Colonic mucosa (tissue), 4 donors: ENCODE results near the gene KLHL17. TPM values are rescaled to one million over a fixed set of nuclear protein-coding genes. Genes with fewer than 3 reads are reported as not detected.
A peak's percentile ranks its signal among the peaks of the same experiment; 100 is the strongest.

Source experiments
- DNase-seq: peaks from one replicate; pipeline ENCODE4 v3.0.0-alpha.2; 2020
- H3K27ac ChIP-seq: fragments of 200-600 bp; one replicate; pipeline ENCODE4 v1.8.0; 2021
- H3K27me3 ChIP-seq: fragments of 200-600 bp; one replicate; pipeline ENCODE4 v1.8.0; 2021
- H3K36me3 ChIP-seq: fragments of 200-600 bp; one replicate; pipeline ENCODE4 v1.8.0; 2021
- H3K4me1 ChIP-seq: fragments of 200-600 bp; one replicate; pipeline ENCODE4 v1.8.0; 2021; ENCODE audit warnings: mild to moderate bottlenecking
- H3K4me3 ChIP-seq: fragments of 200-600 bp; one replicate; pipeline ENCODE4 v1.8.0; 2021
- H3K9ac ChIP-seq, 2 donors: one replicate each; pipeline ENCODE4 v1.7.0; 2013; ENCODE audit warnings: control low read depth in 2 of 2, low read depth in 2 of 2, low read length in 2 of 2
- H3K9me3 ChIP-seq: fragments of 200-600 bp; one replicate; pipeline ENCODE4 v1.8.0; 2021
- CTCF ChIP-seq: fragments of 200-600 bp; IDR thresholded peaks from one replicate; pipeline ENCODE4 v1.8.0; 2022; ENCODE audit warnings: antibody characterized with exemption, mild to moderate bottlenecking
- intact Hi-C: fragments of 100-400 bp; cut with DNase I; formaldehyde crosslinking; loops from one replicate; pipeline ENCODE4 v1.14.1; 2022
- total RNA-seq, 2 donors: library from RNA; stranded (reverse); fragmentation: NEBNext Ultra II Directional in 1 of 2; extraction: Animal tissue kit (Norgen Biotek cat#: 25700) in 1 of 2; gene quantifications; one replicate each; pipeline ENCODE4 v1.2.1, GENCODE V29; 2021
- donor health status: healthy.
- donor health status: DM: no; HTN: no; CAD: no.
- donor health status: DM: no; HTN: no; CAD: no.

KLHL17 gene
- total RNA-seq, 2 donors from 2014 or later: 9.9 to 16.7 TPM

DNA sequence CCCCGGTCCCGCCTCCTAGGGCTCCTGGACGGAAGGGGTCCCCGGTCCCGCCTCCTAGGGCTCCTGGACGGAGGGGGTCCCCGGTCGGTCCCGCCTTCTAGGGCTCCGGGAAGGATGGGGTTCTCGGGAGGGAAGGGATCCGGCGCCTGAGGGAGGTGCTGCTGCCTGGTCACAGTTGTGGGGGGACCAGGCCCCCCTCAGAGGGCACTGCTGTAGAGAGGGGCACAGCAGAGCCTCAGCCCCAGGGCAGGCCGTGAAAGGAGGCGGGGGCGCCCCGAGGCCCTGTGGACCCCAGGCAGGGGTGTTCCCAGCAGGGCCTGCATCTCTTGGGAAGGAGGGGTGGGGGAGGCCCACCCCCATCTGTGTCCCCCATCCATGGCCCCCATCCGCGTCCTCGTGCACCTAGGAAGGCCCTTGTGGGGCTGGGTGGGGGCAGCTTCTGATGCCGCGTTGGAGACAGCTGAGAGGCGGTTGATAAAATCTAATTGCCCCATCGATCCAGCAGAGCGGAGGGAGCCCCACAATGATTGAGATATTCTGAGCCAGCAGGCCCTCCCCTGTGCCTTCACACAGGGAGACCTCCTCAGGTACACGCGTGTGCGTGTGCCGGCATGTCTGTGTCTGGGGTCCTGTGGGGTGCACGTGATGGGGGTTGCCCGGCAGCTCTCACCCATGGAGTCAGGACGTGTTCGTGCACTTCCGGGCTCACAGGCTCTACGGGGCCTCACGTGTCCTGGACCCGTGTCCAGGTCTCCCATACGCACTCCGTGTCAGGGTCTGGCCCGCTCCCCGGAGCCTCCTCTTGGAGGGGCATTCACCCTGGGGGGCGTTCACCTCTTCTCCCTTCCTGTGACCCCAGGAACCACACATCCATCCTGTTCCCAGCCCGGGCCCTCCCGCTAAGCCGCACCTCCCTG is 23.8 kb upstream of the KLHL17 start:
- Histone ChIP-seq H3K27ac (no peak overlapping the region), H3K27me3 (peaks cover 75% of the 10 kb centered on the region), H3K9me3 (no peaks in the 10 kb centered on the region), H3K36me3 (no peaks in the 10 kb centered on the region), H3K4me3 (no peak overlapping the region), H3K9ac (no peak overlapping the region), H3K4me1 (peaks cover 14% of the 10 kb centered on the region)
- no peak for DNase-seq
- intact Hi-C loops: no loop called here
- no peak for TF ChIP-seq CTCF

GRCh38 chr1:937521-937920 is 22.9 kb upstream of the KLHL17 start:
- no peak for TF ChIP-seq CTCF
- no peak overlapping the region for H3K27ac ChIP-seq
- H3K36me3 ChIP-seq: no peaks in the 10 kb centered on the region
- DNase-seq: no peak
- peaks cover 75% of the 10 kb centered on the region for H3K27me3 ChIP-seq
- no peak overlapping the region for H3K4me3 ChIP-seq
- H3K9ac ChIP-seq: no peak overlapping the region
- no peaks in the 10 kb centered on the region for H3K9me3 ChIP-seq
- intact Hi-C loops: no loop called here
- H3K4me1 ChIP-seq: peaks cover 14% of the 10 kb centered on the region

GRCh38 chr1:938088-938683 is 22.2 kb upstream of the KLHL17 start:
- Histone ChIP-seq H3K9me3 (no peaks in the 10 kb centered on the region), H3K36me3 (no peaks in the 10 kb centered on the region), H3K4me3 (no peak overlapping the region), H3K9ac (no peak overlapping the region), H3K4me1 (peaks cover 14% of the 10 kb centered on the region), H3K27me3 (peaks cover 74% of the 10 kb centered on the region), H3K27ac (no peak overlapping the region)
- intact Hi-C loops: loop anchor here (2.0 kb wide), 1 partner anchor 33 kb away; no protein-coding TSS in a partner anchor
- peak; percentile 56 for DNase-seq
- peak; percentile 36 for TF ChIP-seq CTCF

- H3K36me3 ChIP-seq: no peaks in the 10 kb centered on the region
- H3K27ac ChIP-seq: no peak overlapping the region
- no peak overlapping the region for H3K9ac ChIP-seq
- no peak for DNase-seq
- intact Hi-C loops: loop anchor here (2.0 kb wide), 1 partner anchor 34 kb away; no protein-coding TSS in a partner anchor
- H3K4me3 ChIP-seq: no peak overlapping the region
- no peak for TF ChIP-seq CTCF
- peaks cover 14% of the 10 kb centered on the region for H3K4me1 ChIP-seq
- peaks cover 70% of the 10 kb centered on the region for H3K27me3 ChIP-seq
- H3K9me3 ChIP-seq: no peaks in the 10 kb centered on the region
These were observed 21.5 kb upstream of the KLHL17 start for GRCh38 chr1:938711-939489.

- Histone ChIP-seq H3K27ac (no peak overlapping the region), H3K36me3 (no peaks in the 10 kb centered on the region), H3K4me1 (peaks cover 14% of the 10 kb centered on the region), H3K4me3 (no peak overlapping the region), H3K9me3 (no peaks in the 10 kb centered on the region), H3K27me3 (peaks cover 70% of the 10 kb centered on the region), H3K9ac (peak overlapping the region in 1 of 2 donors; percentile 50)
- intact Hi-C loops: loop anchor here (2.0 kb wide), 1 partner anchor 35 kb away; no protein-coding TSS in a partner anchor
- no peak for TF ChIP-seq CTCF
- no peak for DNase-seq
These were observed 20.8 kb upstream of the KLHL17 start for GRCh38 chr1:939511-940106.
